ENCODE measurements around the gene OR6C68.
"Not testable (repeated sequence)": the region's sequence is repeated elsewhere in the genome, so short reads cannot be mapped to it uniquely, and the experiment has no call there.

Gene OR6C68

DNA sequence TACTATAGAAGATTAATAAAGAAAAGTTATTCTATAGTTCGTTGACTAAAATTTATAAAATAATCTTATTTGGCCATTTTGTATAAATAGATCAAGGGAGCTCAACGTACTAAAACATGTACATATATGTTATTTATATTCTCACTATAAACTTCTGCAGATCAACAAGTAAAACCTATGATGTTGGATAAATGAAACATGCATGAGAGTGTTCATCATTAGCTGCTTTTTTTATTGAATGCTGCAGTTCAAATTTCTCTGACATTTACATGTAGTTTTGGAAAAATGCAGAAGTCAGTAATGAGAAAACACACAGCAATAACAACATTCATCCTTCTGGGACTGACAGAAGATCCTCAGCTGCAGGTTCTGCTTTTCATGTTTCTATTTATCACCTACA is at the start of gene OR6C68:
OR6C68 (plus strand) TSS at position 301 of the 400 bp plus-strand sequence; CDS start at position 301, 0 bp downstream.
- no peak for DNase-seq (ENCODE audit: low spot score)

DNA sequence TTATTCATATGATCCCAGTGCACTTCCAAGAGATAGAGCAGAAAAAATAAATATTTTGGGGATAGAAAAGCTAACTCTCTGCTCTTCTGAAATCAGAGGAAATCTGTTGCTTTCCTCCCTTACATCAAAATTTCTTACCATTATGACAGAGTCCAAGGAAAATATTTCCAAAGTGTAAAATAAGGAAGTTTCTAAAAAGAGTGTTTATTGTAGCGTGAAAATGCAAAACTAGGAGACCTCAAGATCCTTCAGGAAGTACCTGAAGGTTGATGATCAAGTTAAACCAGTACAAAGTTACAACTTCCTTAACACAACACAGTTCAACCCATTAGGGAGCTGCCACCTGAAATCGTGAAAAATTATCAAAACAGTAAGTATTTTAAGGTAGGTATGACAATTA is 48.4 kb upstream of the OR6C68 start, which contains the start of gene OR6C2:
OR6C2 (plus strand) TSS at position 301 of the 400 bp plus-strand sequence. CDS start 8,138 bp downstream, outside the sequence.
- no peak for DNase-seq (ENCODE audit: low spot score)

DNA sequence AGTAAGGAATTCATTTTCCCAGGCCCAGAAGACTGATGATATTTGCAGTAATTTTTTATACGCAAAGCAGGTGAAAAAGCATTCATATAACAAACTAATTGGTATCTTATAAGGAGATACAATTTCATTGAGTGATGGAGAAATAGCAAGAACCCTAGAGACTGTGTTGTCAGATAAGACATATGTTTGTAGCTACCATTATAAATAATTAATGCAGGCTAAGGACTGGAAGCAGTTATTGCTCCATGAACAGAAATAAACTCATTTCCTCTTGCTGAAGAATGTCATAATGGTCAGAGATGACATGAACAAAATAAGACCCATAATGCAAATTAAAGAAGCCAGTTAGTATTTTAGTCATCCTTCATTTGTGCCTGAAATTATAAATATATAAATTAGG is 46.8 kb upstream of the OR6C68 start:
- DNase-seq (ENCODE audit: low spot score), result no peak

DNA sequence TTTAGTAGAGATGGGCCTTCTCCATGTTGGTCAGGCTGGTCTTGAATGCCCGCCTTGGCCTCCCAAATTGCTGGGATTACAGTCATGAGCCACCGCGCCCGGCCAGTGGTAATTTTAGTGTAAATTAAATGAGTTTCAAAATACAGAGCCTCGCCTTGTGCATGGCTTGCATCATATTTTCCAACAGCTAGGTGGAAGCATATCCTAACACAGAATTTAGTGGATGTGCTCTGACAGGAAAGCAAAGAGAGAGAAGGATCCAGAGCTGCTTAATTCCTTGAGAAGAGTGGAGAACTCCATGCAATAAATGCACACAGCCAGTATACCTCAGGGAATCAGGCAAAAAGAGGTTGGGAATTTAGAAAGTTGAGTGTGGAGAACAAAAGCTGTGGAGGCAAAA is 45.9 kb upstream of the OR6C68 start:
- no peak for DNase-seq (ENCODE audit: low spot score)

- DNase-seq (ENCODE audit: low spot score), result no peak
Observed at GRCh38 chr12:55448825-55449224, 43.4 kb upstream of the OR6C68 start.

DNA sequence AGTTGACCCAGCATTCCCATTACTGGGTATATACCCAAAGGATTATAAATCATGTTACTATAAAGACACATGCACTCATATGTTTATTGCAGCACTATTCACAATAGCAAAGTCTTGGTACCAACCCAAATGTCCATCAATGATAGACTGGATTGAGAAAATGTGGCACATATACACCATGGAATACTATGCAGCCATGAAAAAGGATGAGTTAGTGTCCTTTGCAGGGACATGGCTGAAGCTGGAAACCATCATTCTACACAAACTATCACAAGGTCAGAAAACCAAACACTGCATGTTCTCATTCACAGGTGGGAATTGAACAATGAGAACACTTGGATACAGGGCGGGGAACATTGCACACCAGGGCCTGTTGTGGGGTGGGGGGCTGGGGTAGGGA is 27.3 kb upstream of the OR6C68 start:
- DNase-seq (ENCODE audit: low spot score), result not testable (repeated sequence)

- no peak for DNase-seq (ENCODE audit: low spot score)
Observed at GRCh38 chr12:55467836-55468235, 24.3 kb upstream of the OR6C68 start.

- no peak for DNase-seq (ENCODE audit: low spot score)
Observed at GRCh38 chr12:55469291-55469690, 22.9 kb upstream of the OR6C68 start.

DNA sequence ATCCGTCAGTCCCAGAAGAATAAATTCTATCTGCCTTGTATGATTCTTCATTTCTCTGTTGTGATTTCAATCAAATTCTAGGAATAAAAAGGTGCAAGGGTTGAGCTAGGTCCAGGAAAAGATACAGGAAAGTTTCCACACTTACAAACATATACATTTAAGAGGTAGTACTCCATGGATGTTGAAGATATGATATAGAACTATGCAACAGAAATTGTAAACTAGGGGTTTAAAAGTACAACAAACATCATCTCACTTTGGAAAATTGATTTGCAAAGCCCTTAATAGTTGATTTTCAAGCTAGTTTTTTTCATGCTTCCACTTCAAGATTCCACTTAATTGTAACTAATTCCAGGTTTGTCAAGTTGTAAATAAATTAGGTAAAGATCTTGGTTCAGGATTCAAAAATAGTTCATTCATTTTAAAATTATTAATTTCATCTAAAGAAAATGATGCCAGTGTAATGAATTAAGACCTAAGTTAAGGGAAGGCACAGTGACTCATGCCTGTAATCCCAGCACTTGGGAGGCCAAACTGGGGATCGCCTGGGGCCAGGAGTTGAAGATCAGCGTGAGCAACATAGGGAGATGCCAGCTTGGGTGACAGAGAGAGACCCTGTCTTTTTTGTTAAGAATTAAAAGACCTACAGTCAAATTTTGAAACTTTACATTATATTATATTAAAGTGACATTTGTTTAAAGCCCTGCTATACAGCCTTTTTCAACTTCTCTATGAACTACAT is 21.9 kb upstream of the OR6C68 start, which contains the start of gene OR6C70:
OR6C70 (minus strand) TSS at position 51 of the 742 bp plus-strand sequence; CDS start at position 51, 0 bp downstream.
- no peak for DNase-seq (ENCODE audit: low spot score)

- DNase-seq (ENCODE audit: low spot score), result no peak
Observed at GRCh38 chr12:55472264-55472663, 19.9 kb upstream of the OR6C68 start.

- DNase-seq (ENCODE audit: low spot score), result not testable (repeated sequence)
Observed at GRCh38 chr12:55479136-55479535, 13.0 kb upstream of the OR6C68 start.

- not testable (repeated sequence) for DNase-seq (ENCODE audit: low spot score)
Observed at GRCh38 chr12:55484284-55484683, 7.9 kb upstream of the OR6C68 start.

DNA sequence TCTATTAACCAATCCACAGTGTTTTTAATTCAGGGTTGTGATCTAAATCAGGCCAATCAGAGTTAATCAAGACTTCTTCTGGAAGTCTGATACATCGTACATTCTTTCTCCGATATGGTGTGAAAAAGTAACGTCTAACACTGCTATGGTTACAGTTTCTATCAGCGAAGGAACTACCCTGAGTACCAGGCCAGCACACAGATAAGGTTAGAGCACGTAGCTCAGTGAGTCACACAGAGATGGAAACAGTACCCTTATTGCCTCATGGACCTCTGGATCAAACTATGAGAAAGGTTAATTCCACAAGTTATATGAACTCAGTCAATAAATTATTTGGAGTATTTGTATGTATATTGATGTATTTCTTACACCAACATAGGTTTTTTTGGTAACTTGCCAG is 3.3 kb downstream of the OR6C68 start:
- DNase-seq (ENCODE audit: low spot score), result no peak

DNA sequence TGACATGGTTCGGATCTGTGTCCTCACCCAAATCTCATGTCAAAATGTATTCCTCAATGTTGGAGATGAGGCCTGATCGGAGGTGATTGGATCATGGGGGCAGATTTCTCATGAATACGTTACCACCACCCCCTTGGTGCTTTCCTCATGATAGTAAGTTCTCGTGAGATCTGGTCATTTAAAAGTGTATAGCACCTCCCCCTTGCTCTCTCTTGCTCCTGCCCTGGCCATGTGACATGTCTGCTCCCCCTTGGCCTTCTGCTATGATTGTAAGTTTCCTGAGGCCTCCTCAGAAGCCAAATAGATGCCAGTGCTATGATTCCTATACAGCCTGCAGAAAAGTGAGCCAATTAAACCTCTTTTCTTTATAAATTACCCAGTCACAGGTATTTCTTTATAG is 7.1 kb downstream of the OR6C68 start:
- no peak for DNase-seq (ENCODE audit: low spot score)

- no peak for DNase-seq (ENCODE audit: low spot score)
Observed at GRCh38 chr12:55499810-55500252, 7.7 kb downstream of the OR6C68 start.

DNA sequence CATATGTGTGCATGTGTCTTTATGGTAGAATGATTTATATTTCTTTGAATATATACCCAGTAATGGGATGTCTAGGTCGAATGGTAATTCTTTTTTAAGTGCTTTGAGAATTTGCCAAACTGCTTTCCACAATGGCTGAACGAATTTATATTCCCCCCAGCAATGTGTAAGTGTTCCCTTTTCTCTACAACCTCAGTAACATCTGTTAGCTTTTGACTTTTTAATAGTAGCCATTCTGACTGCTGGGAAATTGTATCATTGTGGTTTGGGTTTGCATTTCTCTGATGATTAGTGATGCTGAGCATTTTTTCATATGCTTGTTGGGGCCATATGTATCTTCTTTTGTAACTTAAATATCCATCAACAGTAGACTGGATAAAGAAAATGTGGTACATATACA is 9.4 kb downstream of the OR6C68 start:
- no peak for DNase-seq (ENCODE audit: low spot score)

DNA sequence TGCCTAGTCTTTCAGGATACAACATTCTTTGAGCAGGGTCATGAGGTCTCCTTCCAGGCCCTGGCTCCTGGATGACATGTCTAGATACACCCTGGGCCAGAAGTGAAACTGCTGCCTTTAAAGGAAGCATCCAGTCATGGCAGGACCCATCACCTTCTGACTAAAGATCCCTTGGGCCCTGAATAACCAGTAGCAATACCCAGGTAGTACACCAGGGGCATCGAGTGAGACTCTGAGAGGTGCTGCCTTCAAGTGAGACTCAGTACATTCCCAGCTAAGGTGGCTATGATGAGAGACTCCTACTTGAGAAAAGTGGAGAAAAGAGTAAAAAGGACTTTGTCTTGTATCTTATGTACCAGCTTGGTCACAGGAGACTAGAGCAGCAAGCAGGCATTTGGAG is 23.5 kb downstream of the OR6C68 start:
- no peak for DNase-seq (ENCODE audit: low spot score)

DNA sequence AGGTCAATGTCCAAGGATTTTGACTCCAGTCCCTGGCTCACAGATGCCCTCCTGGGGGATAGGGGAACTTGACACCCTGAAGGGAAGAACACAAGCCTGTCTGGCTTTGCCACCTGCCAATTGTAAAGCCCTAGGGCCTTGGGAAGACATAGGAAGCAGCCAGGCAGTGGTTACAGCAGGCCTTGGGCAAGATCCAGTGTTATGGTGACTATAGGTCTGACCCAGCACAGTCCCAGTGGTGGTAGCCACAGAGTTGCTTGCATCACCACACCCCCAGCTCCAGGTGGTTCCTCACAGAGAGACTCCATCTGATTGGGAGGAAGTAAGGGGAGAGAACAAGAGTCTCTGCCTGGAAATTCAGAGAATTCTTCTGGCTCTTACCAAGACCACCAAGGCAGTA is 24.2 kb downstream of the OR6C68 start:
- no peak for DNase-seq (ENCODE audit: low spot score)

Data from D341Med (cell line).